ENCODE measurements around the gene KRT86.
"Not testable (repeated sequence)": the region's sequence is repeated elsewhere in the genome, so short reads cannot be mapped to it uniquely, and the experiment has no call there.

The KRT86 gene

GRCh38 chr12:52256584-52256935 lies 17.9 kb upstream of the KRT86 start:
- no peak for DNase-seq (ENCODE audit: extremely low read depth, low read depth)
- TF ChIP-seq CTCF (IDR thresholded peaks at IDR 0.05; ENCODE audit: low read depth, low read length, missing control alignments) = no peak
- no peak overlapping the region for H3K4me3 ChIP-seq (replicated peaks; ENCODE audit: low read depth, low read length)

- DNase-seq (ENCODE audit: extremely low read depth, low read depth) = no peak
- no peak for TF ChIP-seq CTCF (IDR thresholded peaks at IDR 0.05; ENCODE audit: low read depth, low read length, missing control alignments)
- H3K4me3 ChIP-seq (replicated peaks; ENCODE audit: low read depth, low read length) = no peak overlapping the region
Measured at GRCh38 chr12:52257074-52257551, 17.3 kb upstream of the KRT86 start.

- H3K4me3 ChIP-seq (replicated peaks; ENCODE audit: low read depth, low read length); DNase-seq (ENCODE audit: extremely low read depth, low read depth): not testable (repeated sequence)
Measured at GRCh38 chr12:52257922-52258321, 16.5 kb upstream of the KRT86 start.

- no peak for DNase-seq (ENCODE audit: extremely low read depth, low read depth)
- no peak for TF ChIP-seq CTCF (IDR thresholded peaks at IDR 0.05; ENCODE audit: low read depth, low read length, missing control alignments)
- no peak overlapping the region for H3K4me3 ChIP-seq (replicated peaks; ENCODE audit: low read depth, low read length)
Measured at GRCh38 chr12:52258335-52258901, 16.0 kb upstream of the KRT86 start.

GRCh38 chr12:52259657-52260243 lies 14.7 kb upstream of the KRT86 start:
- no peak for TF ChIP-seq CTCF (IDR thresholded peaks at IDR 0.05; ENCODE audit: low read depth, low read length, missing control alignments)
- DNase-seq (ENCODE audit: extremely low read depth, low read depth) = no peak
- no peak overlapping the region for H3K4me3 ChIP-seq (replicated peaks; ENCODE audit: low read depth, low read length)

GRCh38 chr12:52260361-52261207 lies 13.9 kb upstream of the KRT86 start:
- H3K4me3 ChIP-seq (replicated peaks; ENCODE audit: low read depth, low read length) = no peak overlapping the region
- TF ChIP-seq CTCF (IDR thresholded peaks at IDR 0.05; ENCODE audit: low read depth, low read length, missing control alignments) = no peak
- DNase-seq (ENCODE audit: extremely low read depth, low read depth) = no peak

GRCh38 chr12:52261208-52261484 lies 13.3 kb upstream of the KRT86 start:
- no peak for TF ChIP-seq CTCF (IDR thresholded peaks at IDR 0.05; ENCODE audit: low read depth, low read length, missing control alignments)
- DNase-seq (ENCODE audit: extremely low read depth, low read depth) = no peak
- H3K4me3 ChIP-seq (replicated peaks; ENCODE audit: low read depth, low read length) = no peak overlapping the region

Measured in HFF-Myc (cell line).